Hepatic stellate cell (primary cell): ENCODE results near the gene ATP1A1.

Experiments
- DNase-seq: peaks from one replicate; pipeline ENCODE4 v3.0.0; 2011; ENCODE audit warnings: low spot score

ATP1A1 gene

DNA sequence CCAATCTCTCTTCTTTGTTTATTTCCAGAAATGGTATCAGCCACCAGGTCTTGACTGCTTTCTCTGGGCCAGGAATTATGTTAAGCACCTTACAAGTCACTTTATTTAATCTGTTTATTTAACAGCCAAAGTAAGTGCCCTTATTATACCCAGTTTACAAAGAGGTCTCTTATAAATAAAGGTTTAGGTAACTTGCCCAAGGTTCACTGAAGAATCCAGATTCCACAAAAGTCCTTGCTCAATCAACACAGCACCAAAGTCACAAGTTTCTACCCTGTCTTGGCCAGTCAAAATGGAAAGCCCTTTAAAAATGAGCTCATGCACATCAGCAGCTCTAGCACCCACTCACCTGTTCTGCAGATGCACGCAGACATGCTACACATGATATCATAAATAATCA is 28.0 kb upstream of the ATP1A1 start:
- no peak for DNase-seq

DNA sequence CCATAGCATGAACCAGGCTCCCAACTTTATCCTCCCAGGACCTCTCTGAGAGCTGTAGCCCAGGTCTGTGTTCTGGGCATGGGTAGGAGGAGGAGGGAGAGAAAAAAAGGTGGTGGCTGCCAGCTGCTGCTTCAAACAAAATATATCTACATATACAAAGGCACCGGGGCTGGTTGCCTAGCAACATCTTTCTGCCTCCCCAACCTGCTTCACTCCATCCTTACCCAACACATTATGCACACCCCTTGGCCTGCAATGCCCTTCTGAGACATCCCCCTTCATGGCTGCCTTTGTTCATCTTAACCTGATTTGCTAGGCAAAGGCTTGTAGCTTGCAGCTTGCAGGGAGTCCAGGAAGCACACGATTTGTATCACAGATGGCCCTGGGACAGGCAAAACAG is 27.2 kb upstream of the ATP1A1 start:
- no peak for DNase-seq

- no peak for DNase-seq
Measured at GRCh38 chr1:116346943-116347673, 25.9 kb upstream of the ATP1A1 start.

- DNase-seq = no peak
Measured at GRCh38 chr1:116347696-116348095, 25.3 kb upstream of the ATP1A1 start.

DNA sequence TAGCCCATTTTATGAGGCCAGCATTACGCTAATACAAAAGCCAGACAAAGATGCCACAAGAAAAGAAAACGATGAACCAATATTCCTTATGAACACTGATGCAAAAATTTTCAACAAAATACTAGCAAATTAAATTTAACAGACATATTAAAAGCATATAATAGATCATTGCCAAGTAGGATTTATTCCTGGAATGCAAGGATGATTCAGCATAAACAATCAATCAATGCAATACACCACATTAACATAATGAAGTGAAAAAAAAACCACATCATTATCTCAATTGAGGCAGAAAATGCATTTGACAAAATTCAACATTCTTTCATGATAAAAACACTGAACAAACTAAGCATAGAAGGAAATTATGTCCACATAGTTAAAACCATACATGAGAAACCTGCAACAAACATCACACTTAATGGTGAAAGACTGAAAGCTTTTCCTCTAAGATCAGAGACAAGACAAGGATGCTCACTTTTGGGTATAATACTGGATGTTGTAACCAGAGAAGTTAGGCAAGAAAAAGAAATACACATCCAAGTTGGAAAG is 22.9 kb upstream of the ATP1A1 start:
- DNase-seq = no peak

DNA sequence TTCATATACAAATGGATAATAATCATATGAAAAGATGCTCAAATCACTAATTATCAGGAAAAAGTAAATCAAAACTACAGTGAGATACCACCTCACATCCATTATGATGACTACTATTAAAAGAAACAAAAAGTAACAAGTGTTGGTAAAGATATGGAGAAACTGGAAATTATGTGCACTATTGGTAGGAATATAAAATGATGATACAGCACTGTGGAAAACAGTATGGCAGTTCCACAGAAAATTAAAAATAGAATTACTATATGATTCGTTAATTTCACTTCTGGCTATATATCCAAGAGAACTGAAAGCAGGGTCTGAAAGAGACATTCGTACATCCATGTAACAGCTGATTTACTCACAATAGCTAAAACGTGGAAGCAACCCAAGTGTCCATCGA is 21.1 kb upstream of the ATP1A1 start:
- no peak for DNase-seq

DNA sequence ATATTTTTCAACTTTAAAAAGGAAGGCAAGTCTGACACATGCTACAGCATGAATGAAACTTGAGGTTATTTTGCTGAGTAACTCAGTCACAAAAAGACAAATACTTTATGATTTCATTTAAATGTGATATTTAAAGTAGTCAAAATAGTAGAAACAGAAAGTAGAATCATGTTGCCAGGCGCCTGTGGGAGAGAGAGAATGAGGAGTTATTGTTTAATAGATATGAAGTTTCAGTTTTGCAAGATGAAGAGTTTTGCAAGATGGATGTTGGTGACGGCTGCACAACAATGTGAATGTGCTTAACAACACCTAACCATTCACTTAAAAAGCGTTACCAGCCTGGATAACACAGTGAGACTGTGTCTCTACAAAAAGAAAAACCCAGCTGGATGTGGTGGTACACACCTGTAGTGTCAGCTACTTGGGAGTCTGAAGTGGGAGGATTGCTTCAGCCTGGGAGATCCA is 20.7 kb upstream of the ATP1A1 start:
- DNase-seq = no peak

GRCh38 chr1:116353155-116353554 is 19.9 kb upstream of the ATP1A1 start:
- no peak for DNase-seq

- DNase-seq = no peak
Measured at GRCh38 chr1:116356067-116356466, 17.0 kb upstream of the ATP1A1 start.

DNA sequence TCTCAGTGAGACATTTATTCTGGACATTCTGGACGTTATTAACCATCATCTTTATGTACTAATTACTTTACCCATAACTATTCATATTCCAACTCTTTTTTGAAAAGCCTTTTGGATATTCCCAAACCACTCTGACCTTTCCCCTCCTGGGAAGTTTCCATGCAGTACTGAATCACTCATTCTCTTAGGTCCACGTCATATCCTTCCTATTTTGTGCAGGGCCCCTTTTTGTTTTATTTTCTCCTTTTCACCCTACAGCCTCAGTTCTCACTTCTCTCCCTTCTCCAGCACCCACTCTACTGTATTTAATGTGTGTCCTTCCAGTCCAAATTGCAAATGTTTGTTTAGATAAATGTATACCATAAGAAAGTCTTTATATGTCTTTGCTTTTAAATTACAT is 16.4 kb upstream of the ATP1A1 start:
- no peak for DNase-seq

GRCh38 chr1:116357487-116357886 is 15.6 kb upstream of the ATP1A1 start:
- no peak for DNase-seq

GRCh38 chr1:116359060-116359830 is 13.8 kb upstream of the ATP1A1 start:
- DNase-seq = no peak

GRCh38 chr1:116359871-116360270 is 13.2 kb upstream of the ATP1A1 start:
- DNase-seq = no peak

- DNase-seq = no peak
Measured at GRCh38 chr1:116360429-116361173, 12.4 kb upstream of the ATP1A1 start.

DNA sequence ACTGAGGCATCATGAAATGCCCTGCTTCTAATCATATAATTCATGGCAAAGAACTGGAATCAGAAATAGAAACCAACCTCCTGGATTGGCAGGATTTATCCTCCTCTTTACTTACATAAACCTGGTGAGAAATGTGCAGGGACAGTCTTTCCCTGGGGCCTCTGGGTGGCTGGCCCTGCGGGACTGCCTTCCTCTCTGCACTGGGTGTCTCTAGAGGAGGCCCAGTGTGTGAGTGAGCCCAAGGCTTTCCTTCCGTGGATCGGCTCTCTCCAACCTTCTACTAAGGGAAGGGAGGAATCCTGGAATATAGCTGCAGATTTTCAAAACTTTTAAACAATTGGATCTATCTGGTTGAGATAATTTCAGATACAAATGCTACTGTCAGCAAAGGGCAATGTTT is 11.4 kb upstream of the ATP1A1 start:
- DNase-seq = no peak

GRCh38 chr1:116362050-116362449 is 11.0 kb upstream of the ATP1A1 start:
- no peak for DNase-seq

GRCh38 chr1:116365353-116365780 is 7.7 kb upstream of the ATP1A1 start:
- no peak for DNase-seq

DNA sequence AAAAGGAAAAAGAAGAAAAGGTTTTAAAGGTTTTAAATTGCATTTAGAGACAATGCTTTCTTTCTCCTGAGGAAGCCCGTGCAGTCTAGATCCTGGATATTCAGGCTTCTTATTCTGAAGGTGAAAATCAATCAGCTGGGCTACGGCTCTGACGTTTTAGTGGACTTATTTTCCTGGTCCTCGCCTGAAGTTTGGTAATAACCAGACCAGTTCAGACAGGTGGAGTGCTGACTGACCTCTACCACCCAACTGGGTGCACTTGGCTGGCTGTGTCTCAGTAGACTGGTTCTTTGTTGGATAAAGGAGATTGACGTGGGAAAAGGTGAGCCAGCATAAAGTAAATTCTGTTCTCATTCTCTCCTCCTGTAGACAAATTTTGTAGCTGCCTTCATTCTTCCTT is 7.2 kb upstream of the ATP1A1 start:
- DNase-seq = no peak

GRCh38 chr1:116367256-116367945 is 5.6 kb upstream of the ATP1A1 start:
- DNase-seq = no peak

DNA sequence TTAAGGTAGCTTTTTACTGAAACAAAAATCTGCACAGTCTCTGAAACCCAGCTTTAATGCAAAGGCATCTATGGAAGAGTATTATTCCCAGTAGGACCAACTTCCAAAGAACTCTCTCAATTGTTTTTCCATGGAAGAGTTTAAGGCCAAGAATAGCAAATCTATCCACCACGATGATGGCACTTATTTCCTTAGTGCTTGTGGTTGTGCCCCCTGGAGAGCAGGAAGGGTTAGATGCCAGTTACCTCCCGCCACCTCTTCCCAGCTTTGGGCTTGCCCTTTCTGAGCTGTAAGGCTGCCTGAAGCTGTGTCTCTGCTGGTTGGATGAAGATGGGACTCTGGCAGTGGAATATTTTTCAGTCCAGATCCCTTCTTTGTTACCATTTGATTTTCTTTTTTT is 4.8 kb upstream of the ATP1A1 start:
- DNase-seq = no peak

GRCh38 chr1:116370181-116370580 is 2.9 kb upstream of the ATP1A1 start:
- DNase-seq = no peak

DNA sequence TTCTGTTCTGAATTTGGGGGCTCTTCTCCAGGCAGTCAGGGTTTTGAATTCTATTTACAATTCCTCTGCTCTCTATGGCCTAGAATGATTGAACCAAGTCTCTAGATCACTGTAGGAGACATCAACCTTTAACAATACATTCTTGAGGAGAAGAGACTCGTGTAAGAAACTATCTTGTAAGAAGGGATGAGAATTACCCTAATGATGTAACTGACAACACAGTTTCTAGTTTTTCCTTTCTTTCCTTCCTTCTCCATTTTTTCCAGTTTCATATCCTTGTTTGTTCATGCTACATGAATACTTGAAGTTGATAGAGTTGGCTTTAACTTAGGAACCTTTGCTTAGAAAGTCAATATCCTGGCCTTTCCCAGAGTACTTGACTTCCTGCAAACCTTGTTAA is 1.3 kb upstream of the ATP1A1 start:
- no peak for DNase-seq
